HFF-Myc (cell line): ENCODE results near the gene CNTROB.

Source experiments
- DNase-seq: peaks from one replicate; pipeline ENCODE4 v3.0.0-alpha.2; 2011; ENCODE audit warnings: low read depth; ENCODE audit errors: extremely low read depth
- H3K4me3 ChIP-seq: replicated peaks from 2 replicates; pipeline ENCODE4 v1.5.1; 2011; ENCODE audit warnings: low read depth, mild to moderate bottlenecking, control low read depth, low read length
- TF ChIP-seq, protein P1 (sequence below): IDR thresholded peaks from 2 replicates; pipeline ENCODE4 v1.5.1; 2012; ENCODE audit warnings: mild to moderate bottlenecking, low read depth, low read length, control low read depth; ENCODE audit errors: missing control alignments

The CNTROB gene

DNA sequence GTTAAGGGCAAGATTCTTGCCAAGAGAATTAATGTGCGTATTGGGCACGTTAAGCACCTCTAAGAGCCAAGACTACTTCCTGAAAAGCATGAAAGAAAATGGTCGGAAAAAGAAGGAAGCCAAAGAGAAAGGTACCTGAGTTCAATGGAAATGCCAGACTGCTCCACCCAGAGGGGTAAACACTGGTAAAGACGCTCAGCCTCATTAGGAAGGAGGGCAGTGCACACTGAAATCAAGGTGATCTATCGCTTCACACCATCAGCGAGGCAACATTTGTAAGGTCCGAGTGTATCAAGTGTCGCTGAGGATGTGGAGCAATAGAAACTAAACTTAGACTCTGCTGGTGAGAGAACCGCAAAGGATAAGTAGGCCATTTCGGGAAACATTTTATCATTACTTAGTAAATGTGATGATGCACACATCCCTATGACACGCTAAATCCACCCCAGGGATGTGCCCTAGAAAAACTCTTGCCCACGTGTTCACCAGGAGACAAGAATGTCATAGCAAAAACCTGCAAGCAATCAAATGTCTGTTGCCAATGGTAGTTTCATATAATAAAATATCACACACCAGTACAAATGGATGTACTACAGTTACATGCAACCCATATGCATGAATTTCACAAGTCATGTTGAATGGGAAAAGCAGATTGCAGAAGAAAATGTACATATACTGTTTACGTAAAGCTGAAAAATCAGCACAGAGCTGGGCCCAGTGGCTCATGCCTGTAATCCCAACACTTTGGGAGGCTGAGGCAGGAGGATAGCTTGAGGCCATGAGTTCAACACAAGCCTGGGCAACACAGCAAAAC, 23.6 kb downstream of the CNTROB start:
- TF ChIP-seq, protein P1, sequence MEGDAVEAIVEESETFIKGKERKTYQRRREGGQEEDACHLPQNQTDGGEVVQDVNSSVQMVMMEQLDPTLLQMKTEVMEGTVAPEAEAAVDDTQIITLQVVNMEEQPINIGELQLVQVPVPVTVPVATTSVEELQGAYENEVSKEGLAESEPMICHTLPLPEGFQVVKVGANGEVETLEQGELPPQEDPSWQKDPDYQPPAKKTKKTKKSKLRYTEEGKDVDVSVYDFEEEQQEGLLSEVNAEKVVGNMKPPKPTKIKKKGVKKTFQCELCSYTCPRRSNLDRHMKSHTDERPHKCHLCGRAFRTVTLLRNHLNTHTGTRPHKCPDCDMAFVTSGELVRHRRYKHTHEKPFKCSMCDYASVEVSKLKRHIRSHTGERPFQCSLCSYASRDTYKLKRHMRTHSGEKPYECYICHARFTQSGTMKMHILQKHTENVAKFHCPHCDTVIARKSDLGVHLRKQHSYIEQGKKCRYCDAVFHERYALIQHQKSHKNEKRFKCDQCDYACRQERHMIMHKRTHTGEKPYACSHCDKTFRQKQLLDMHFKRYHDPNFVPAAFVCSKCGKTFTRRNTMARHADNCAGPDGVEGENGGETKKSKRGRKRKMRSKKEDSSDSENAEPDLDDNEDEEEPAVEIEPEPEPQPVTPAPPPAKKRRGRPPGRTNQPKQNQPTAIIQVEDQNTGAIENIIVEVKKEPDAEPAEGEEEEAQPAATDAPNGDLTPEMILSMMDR: no peak
- H3K4me3 ChIP-seq: no peak overlapping the region
- no peak for DNase-seq

DNA sequence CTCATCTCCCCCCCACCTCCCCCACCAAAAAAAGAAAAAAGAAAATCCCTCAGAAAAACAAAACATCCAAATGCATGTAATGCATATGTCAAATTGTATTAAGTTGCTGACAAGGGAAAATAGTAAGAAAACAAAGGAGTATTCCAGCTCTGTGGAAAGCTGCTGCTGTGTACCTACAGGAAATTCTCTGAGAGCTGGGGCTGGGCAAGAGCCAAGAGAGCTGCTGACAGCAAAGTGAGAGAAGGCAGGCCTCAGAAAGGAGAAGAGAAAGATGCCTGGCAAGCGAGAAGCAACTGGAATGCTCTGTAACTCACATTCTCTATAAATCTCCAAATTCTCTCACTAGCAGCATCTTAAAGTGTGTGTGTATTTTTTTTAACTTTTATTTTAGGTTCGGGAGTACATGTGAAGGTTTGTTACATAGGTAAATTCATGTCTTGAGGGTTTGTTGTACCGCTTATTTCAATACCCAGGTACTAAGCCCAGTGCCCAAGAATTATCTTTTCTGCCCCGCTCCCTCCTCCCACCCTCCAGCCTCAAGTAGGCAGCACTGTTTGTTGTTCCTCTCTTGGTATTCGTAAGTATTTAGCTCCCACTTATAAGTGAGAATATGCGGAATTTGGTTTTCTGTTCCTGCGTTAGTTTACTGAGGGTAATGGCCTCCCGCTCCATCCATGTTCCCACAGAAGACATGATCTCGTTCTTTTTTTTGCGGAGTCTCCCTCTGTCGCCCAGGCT, 24.4 kb downstream of the CNTROB start:
- DNase-seq: no peak
- TF ChIP-seq, protein P1: no peak
- no peak overlapping the region for H3K4me3 ChIP-seq

DNA sequence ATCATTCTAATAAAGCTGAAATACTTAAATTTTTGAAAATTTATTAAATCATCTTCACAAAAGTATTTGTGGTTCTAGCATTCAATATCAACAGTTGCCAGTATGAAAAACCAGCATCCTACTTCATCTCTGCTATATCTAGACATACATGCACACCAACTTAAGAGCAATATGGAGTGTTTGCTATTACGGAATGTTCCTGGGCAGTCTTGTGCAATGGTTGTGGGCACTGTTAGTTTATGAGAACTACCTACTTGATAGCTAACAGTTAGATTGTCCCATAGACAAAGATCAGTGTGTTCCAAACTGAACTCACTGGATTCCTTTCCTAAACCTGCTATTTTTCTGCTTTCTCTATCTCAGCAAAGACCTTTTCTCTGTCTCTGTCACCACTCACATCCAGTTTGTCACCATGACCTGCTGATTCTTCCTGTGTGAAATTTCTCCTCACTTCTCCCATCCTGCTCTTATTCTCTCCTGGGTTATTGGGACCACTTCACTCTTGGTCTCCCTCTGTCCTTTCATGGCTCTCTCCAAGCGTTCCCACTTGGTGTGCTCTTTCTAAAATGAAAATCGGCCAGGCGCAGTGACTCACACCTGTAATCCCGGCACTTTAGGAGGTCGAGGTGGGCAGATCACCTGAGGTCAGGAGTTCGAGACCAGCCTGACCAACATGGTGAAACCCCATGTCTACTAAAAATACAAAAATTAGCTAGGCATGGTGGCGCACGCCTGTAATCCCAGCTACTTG, 27.7 kb downstream of the CNTROB start:
- TF ChIP-seq, protein P1: no peak
- no peak for DNase-seq
- no peak overlapping the region for H3K4me3 ChIP-seq

DNA sequence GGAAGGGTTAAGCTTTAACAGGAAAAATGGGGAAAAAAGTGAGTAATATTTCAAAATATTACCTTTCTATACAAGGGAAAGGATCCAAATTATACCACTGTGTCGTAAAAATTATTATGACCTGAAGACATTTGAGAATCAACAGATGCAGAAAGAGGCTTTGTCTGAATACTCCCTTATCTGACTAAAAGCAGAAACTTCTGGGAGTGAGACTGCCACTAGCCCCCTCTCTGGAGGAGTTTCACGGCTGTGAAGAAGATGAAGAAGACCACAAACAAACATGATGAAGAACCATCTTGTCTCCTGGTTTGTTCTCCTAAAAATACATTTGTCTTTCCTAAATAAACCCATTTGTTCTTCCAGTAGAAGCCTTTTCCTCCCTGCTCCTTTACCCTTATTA, 29.4 kb downstream of the CNTROB start:
- TF ChIP-seq, protein P1: no peak
- DNase-seq: no peak
- H3K4me3 ChIP-seq: no peak overlapping the region

DNA sequence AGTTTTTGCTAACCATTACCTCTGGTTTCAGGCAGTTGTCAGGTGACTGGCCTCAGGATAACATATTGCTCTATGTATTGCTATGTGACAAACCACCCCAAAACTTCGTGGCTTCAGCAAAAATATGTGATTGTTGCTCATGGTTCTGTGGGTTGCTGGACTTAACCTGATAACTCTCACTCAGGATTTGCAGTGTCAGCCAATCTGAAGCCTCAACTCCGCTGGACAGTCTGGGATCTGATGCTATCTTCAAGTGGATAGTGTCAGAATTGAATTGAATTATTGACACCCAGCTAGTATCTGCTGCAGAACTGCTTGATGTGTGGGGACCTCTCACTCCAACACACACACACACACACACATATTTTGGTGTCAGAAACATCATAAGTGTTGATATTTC, 35.7 kb downstream of the CNTROB start:
- H3K4me3 ChIP-seq: no peak overlapping the region
- no peak for DNase-seq
- TF ChIP-seq, protein P1: no peak

DNA sequence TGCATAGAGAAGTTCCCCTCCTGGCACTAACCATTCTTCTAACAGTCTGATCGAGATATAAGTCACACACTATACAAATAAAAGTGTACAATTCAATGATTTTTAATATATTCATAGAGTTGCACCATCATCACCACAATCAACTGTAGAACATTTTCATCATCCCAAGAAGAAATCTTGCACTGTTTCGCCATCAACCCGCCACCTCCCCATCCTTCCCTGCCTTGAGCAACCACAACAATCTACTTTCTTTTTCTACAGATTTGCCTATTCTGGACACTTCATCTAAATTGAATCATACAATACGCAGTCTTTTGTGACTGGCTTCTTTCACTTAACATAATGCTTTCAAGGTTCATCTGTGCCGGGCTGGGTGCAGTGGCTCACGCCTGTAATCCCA, 37.4 kb downstream of the CNTROB start:
- no peak overlapping the region for H3K4me3 ChIP-seq
- TF ChIP-seq, protein P1: no peak
- DNase-seq: no peak
